HG03342 (cell line): ENCODE results near the gene OXSR1.
A peak's percentile ranks its signal among the peaks of the same experiment; 100 is the strongest.
"Not testable (repeated sequence)": the region's sequence is repeated elsewhere in the genome, so short reads cannot be mapped to it uniquely, and the experiment has no call there.

Experiments
- ATAC-seq: cut with Tn5 transposase; IDR thresholded peaks from one replicate; pipeline ENCODE4 v1.9.1; 2021; ENCODE audit warnings: mild to moderate bottlenecking, moderate library complexity; ENCODE audit not compliant: unreplicated experiment

Gene OXSR1

GRCh38 chr3:38163841-38164642, 1.3 kb upstream of the OXSR1 start:
- no peak for ATAC-seq

- ATAC-seq: no peak
Measured at GRCh38 chr3:38164643-38164951, 740 bp upstream of the OXSR1 start.

- ATAC-seq: no peak
Measured at GRCh38 chr3:38165722-38166387, 518 bp downstream of the OXSR1 start.

- ATAC-seq: no peak
Measured at GRCh38 chr3:38167591-38167990, 2.3 kb downstream of the OXSR1 start.

- no peak for ATAC-seq
Measured at GRCh38 chr3:38168151-38169026, 3.1 kb downstream of the OXSR1 start.

- ATAC-seq: no peak
Measured at GRCh38 chr3:38169027-38169317, 3.6 kb downstream of the OXSR1 start.

GRCh38 chr3:38170722-38171121, 5.4 kb downstream of the OXSR1 start:
- no peak for ATAC-seq

GRCh38 chr3:38171622-38172021, 6.3 kb downstream of the OXSR1 start:
- ATAC-seq: no peak

- peak; percentile 46 for ATAC-seq
Measured at GRCh38 chr3:38173834-38174418, 8.6 kb downstream of the OXSR1 start.

- no peak for ATAC-seq
Measured at GRCh38 chr3:38177181-38177580, 11.8 kb downstream of the OXSR1 start.

- ATAC-seq: no peak
Measured at GRCh38 chr3:38186781-38187180, 21.4 kb downstream of the OXSR1 start.

- no peak for ATAC-seq
Measured at GRCh38 chr3:38190481-38190881, 25.1 kb downstream of the OXSR1 start.

GRCh38 chr3:38202931-38203330, 37.6 kb downstream of the OXSR1 start:
- ATAC-seq: not testable (repeated sequence)

GRCh38 chr3:38203690-38204089, 38.4 kb downstream of the OXSR1 start:
- ATAC-seq: no peak

- no peak for ATAC-seq
Measured at GRCh38 chr3:38204599-38205471, 39.5 kb downstream of the OXSR1 start.

- ATAC-seq: no peak
Measured at GRCh38 chr3:38205472-38205805, 40.1 kb downstream of the OXSR1 start.

GRCh38 chr3:38207254-38208003, 42.1 kb downstream of the OXSR1 start:
- ATAC-seq: no peak

GRCh38 chr3:38210141-38210757, 44.9 kb downstream of the OXSR1 start:
- ATAC-seq: peak; percentile 70

- no peak for ATAC-seq
Measured at GRCh38 chr3:38212141-38212540, 46.8 kb downstream of the OXSR1 start.
